Effector CD4-positive, alpha-beta T cell (primary cell): ENCODE data around the gene THBS2.

ENCODE experiments used
- DNase-seq: peaks from one replicate; pipeline ENCODE4 v3.0.0-alpha.2; 2020

Gene THBS2

GRCh38 chr6:169247991-169248390 lies 5.7 kb downstream of the THBS2 start:
- DNase-seq = no peak

- DNase-seq = no peak
These were observed 6.2 kb downstream of the THBS2 start for GRCh38 chr6:169247419-169247818.

GRCh38 chr6:169246445-169246844 lies 7.2 kb downstream of the THBS2 start:
- no peak for DNase-seq

- no peak for DNase-seq
These were observed 8.8 kb downstream of the THBS2 start for GRCh38 chr6:169244684-169245383.

- DNase-seq = no peak
These were observed 10.0 kb downstream of the THBS2 start for GRCh38 chr6:169243661-169244060.

GRCh38 chr6:169243186-169243585 lies 10.5 kb downstream of the THBS2 start:
- no peak for DNase-seq

- no peak for DNase-seq
These were observed 11.8 kb downstream of the THBS2 start for GRCh38 chr6:169241688-169242350.

- no peak for DNase-seq
These were observed 12.9 kb downstream of the THBS2 start for GRCh38 chr6:169240591-169241390.

GRCh38 chr6:169240125-169240524 lies 13.5 kb downstream of the THBS2 start:
- DNase-seq = no peak

- DNase-seq = no peak
These were observed 14.5 kb downstream of the THBS2 start for GRCh38 chr6:169239181-169239580.

GRCh38 chr6:169238766-169239165 lies 14.9 kb downstream of the THBS2 start:
- DNase-seq = no peak

GRCh38 chr6:169237496-169238134 lies 16.0 kb downstream of the THBS2 start:
- no peak for DNase-seq

- DNase-seq = no peak
These were observed 16.7 kb downstream of the THBS2 start for GRCh38 chr6:169236988-169237387.

GRCh38 chr6:169236545-169236944 lies 17.1 kb downstream of the THBS2 start:
- no peak for DNase-seq

- no peak for DNase-seq
These were observed 18.4 kb downstream of the THBS2 start for GRCh38 chr6:169235286-169235685.

- DNase-seq = no peak
These were observed 19.0 kb downstream of the THBS2 start for GRCh38 chr6:169234634-169235033.

GRCh38 chr6:169233832-169234231 lies 19.8 kb downstream of the THBS2 start:
- no peak for DNase-seq

- DNase-seq = no peak
These were observed 20.5 kb downstream of the THBS2 start for GRCh38 chr6:169233181-169233580.

GRCh38 chr6:169232507-169232931 lies 21.1 kb downstream of the THBS2 start:
- no peak for DNase-seq

- DNase-seq = no peak
These were observed 21.7 kb downstream of the THBS2 start for GRCh38 chr6:169231790-169232506.

- DNase-seq = no peak
These were observed 22.5 kb downstream of the THBS2 start for GRCh38 chr6:169230946-169231789.

GRCh38 chr6:169230322-169230665 lies 23.4 kb downstream of the THBS2 start:
- no peak for DNase-seq
